HCT116 (cell line): ENCODE measurements around the gene CRMP1. TPM values are rescaled to one million over a fixed set of nuclear protein-coding genes. Genes with fewer than 3 reads are reported as not detected.

Experiments used
- ATAC-seq: fragments of 200-7000 bp; cut with Tn5 transposase; 2 replicates; pipeline ENCODE4 v1.9.1; 2020; ENCODE audit warnings: mild to moderate bottlenecking, moderate library complexity
- BruUV-seq: library from RNA; stranded (reverse); fragments of 400-500 nt; replicated peaks from 2 replicates; lab custom pipeline; 2021; lab: Mats Ljungman, UMichigan
- CTCF ChIA-PET: fragments of 300-600 bp; sonication (Branson Sonifier 250); formaldehyde crosslinking; loops from one replicate; lab custom pipeline; 2021; ENCODE audit warnings: antibody characterized with exemption; lab: Charles Lee
- POLR2A ChIA-PET: fragments of 300-600, 350-600 bp; sonication (Branson Sonifier 250); formaldehyde crosslinking; loops from one replicate; lab custom pipeline; 2021; ENCODE audit warnings: antibody characterized with exemption; lab: Charles Lee
- RAD21 ChIA-PET, 2 experiments: fragments of 300-600 bp; sonication (Branson Sonifier 250); formaldehyde crosslinking; loops; one replicate each; lab custom pipeline; 2023; ENCODE audit warnings: low total read pairs in 2 of 2; ENCODE audit not compliant: uncharacterized antibody in 2 of 2, unreplicated experiment in 2 of 2, low non-redundant PET in 1 of 2; lab: Charles Lee
- DNase-seq: peaks from one replicate; pipeline ENCODE4 v3.0.0-alpha.2; 2010; ENCODE audit warnings: low read depth, low spot score
- H2AFZ ChIP-seq: fragments of 200-600 bp; shearing (Covaris generic), sonication (generic); 2 replicates; pipeline ENCODE4 v1.6.1; 2017; ENCODE audit warnings: low read depth, mixed run types, mixed read lengths, antibody characterized with exemption, low read length; ENCODE audit not compliant: poor library complexity, severe bottlenecking
- H3K27ac ChIP-seq: 2 replicates; pipeline ENCODE4 v1.5.1; 2012; ENCODE audit warnings: low read depth, low read length
- H3K27me3 ChIP-seq: fragments of 200-600 bp; sonication (generic); 2 replicates; pipeline ENCODE4 v1.6.1; 2016; ENCODE audit warnings: mixed run types, low read length, mixed read lengths; ENCODE audit not compliant: insufficient read depth
- H3K36me3 ChIP-seq, 2 experiments: fragments of 200-500 bp in 1 of 2; fragments of 200-600 bp in 1 of 2; sonication (Bioruptor generic) in 1 of 2; sonication (generic) in 1 of 2; 2 replicates each; pipeline versions ENCODE4 v1.5.1 to v1.6.1; 2014 to 2016; ENCODE audit warnings: low read length in 2 of 2, inconsistent platforms in 1 of 2, mixed read lengths in 1 of 2, mixed run types in 1 of 2; ENCODE audit not compliant: insufficient read depth in 2 of 2, control insufficient read depth in 1 of 2
- H3K4me1 ChIP-seq, 2 experiments: fragments of 200-600 bp in 1 of 2; sonication (generic) in 1 of 2; 2 replicates each; pipeline versions ENCODE4 v1.5.1 to v1.6.1; 2012 to 2017; ENCODE audit warnings: low read length in 2 of 2, inconsistent platforms in 1 of 2, mild to moderate bottlenecking in 1 of 2, mixed read lengths in 1 of 2, mixed run types in 1 of 2, moderate library complexity in 1 of 2; ENCODE audit not compliant: insufficient read depth in 2 of 2, control insufficient read depth in 1 of 2
- H3K4me2 ChIP-seq: fragments of 200-600 bp; sonication (generic); 2 replicates; pipeline ENCODE4 v1.6.1; 2017; ENCODE audit warnings: mixed run types, low read length, mixed read lengths
- H3K4me3 ChIP-seq, 2 experiments: fragments of 200-600 bp in 1 of 2; sonication (generic) in 1 of 2; replicated peaks in 1 of 2; 2 replicates each; pipeline ENCODE4 v1.5.1; 2011 to 2016; ENCODE audit warnings: low read length in 2 of 2, control low read depth in 1 of 2, low read depth in 1 of 2, mild to moderate bottlenecking in 1 of 2, mixed read lengths in 1 of 2, mixed run types in 1 of 2
- H3K79me2 ChIP-seq: fragments of 200-600 bp; sonication (generic); 2 replicates; pipeline ENCODE4 v1.6.1; 2017; ENCODE audit warnings: mild to moderate bottlenecking, mixed run types, low read length, moderate library complexity, mixed read lengths; ENCODE audit not compliant: insufficient read depth
- H3K9ac ChIP-seq: fragments of 200-600 bp; sonication (generic); 2 replicates; pipeline ENCODE4 v1.6.1; 2016; ENCODE audit warnings: low read length, mixed read lengths
- H3K9me2 ChIP-seq: fragments of 200-600 bp; sonication (generic), shearing (Covaris generic); 2 replicates; pipeline ENCODE4 v1.6.1; 2017; ENCODE audit warnings: mixed run types, mild to moderate bottlenecking, moderate library complexity; ENCODE audit not compliant: insufficient read depth
- H3K9me3 ChIP-seq, 2 experiments: fragments of 200-500 bp in 1 of 2; fragments of 200-600 bp in 1 of 2; sonication (Bioruptor generic) in 1 of 2; sonication (generic) in 1 of 2; 2 replicates each; pipeline ENCODE4 v1.6.1; 2014 to 2017; ENCODE audit warnings: low read length in 2 of 2, mixed read lengths in 2 of 2, inconsistent platforms in 1 of 2, low read depth in 1 of 2, mild to moderate bottlenecking in 1 of 2, mixed run types in 1 of 2, moderate library complexity in 1 of 2; ENCODE audit not compliant: control insufficient read depth in 1 of 2, insufficient read depth in 1 of 2
- H4K20me1 ChIP-seq: fragments of 200-600 bp; sonication (generic), shearing (Covaris generic); 2 replicates; pipeline ENCODE4 v1.6.1; 2017; ENCODE audit warnings: mixed run types, mild to moderate bottlenecking, moderate library complexity; ENCODE audit not compliant: insufficient read depth
- ATF3 ChIP-seq: IDR thresholded peaks from 2 replicates; pipeline ENCODE4 v1.6.1; 2012
- EZH2phosphoT487 ChIP-seq: fragments of 200-600 bp; IDR thresholded peaks from 2 replicates; pipeline ENCODE4 v1.6.1; 2018; ENCODE audit warnings: antibody characterized with exemption, borderline replicate concordance
- POLR2AphosphoS5 ChIP-seq: IDR thresholded peaks from 2 replicates; pipeline ENCODE4 v1.6.1; 2011; ENCODE audit warnings: mild to moderate bottlenecking, low read depth, low read length, moderate library complexity
- SIN3A ChIP-seq: IDR thresholded peaks from 2 replicates; pipeline ENCODE4 v1.6.1; 2012; ENCODE audit warnings: low read depth
- SRF ChIP-seq: IDR thresholded peaks from 2 replicates; pipeline ENCODE4 v1.6.1; 2012; ENCODE audit warnings: low read depth
- YY1 ChIP-seq: IDR thresholded peaks from 2 replicates; pipeline ENCODE4 v1.6.1; 2011; ENCODE audit warnings: low read length, low read depth, moderate library complexity, mild to moderate bottlenecking; ENCODE audit not compliant: insufficient replicate concordance; ENCODE audit errors: extremely low read depth
- ZBTB33 ChIP-seq: IDR thresholded peaks from 2 replicates; pipeline ENCODE4 v1.6.1; 2011; ENCODE audit warnings: mild to moderate bottlenecking, low read length, moderate library complexity; ENCODE audit not compliant: insufficient replicate concordance; ENCODE audit errors: extremely low read depth
- ZNF274 ChIP-seq: fragments of 200-500 bp; sonication (Bioruptor generic); IDR thresholded peaks from 2 replicates; pipeline ENCODE4 v1.6.1; 2014; ENCODE audit warnings: mild to moderate bottlenecking, low read depth, low read length, inconsistent platforms
- intact Hi-C: fragments of 100-400 bp; cut with micrococcal nuclease; formaldehyde crosslinking; loops from 2 replicates; pipeline ENCODE4 v1.10.0; 2022
- total RNA-seq: library from RNA; stranded (reverse); gene quantifications from one replicate; pipeline ENCODE4 v1.2.1, GENCODE V29; 2021; ENCODE audit not compliant: unreplicated experiment
- TF ChIP-seq, protein P1 (sequence below): IDR thresholded peaks from 2 replicates; pipeline ENCODE4 v1.6.1; 2012

The CRMP1 gene
- total RNA-seq, 1 experiment from 2014 or later: not detected

DNA sequence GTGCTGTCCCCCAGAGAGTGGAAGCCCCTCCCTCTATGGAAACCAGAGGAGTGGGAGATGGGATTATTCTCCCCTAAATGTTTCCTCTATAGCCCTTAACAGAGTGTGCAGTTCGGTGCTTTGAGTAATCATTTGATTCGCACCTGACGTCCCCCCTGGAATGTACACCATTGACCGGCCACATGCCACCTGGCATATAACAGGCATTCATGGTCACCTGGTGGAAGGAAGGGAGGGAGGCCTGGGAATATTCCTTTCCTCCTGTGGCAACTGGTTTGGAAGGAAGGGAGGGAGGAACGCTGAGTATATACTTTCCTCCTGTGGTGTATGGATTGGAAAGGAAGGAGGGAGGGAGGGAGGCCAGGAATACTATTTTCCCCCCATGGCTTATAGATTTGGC, 77.2 kb downstream of the CRMP1 start:
- DNase-seq: no peak
- H3K4me1 ChIP-seq: no peaks in the 10 kb centered on the region
- BruUV-seq: no TSS peak
- H3K9me3 ChIP-seq: no peaks in the 10 kb centered on the region
- POLR2A ChIA-PET: no interaction called here
- intact Hi-C loops: loop anchor here (10.0 kb wide), 1 partner anchor 1561 kb away; no protein-coding TSS in a partner anchor
- no peak overlapping the region for H3K4me2 ChIP-seq
- TF ChIP-seq ATF3 (no peak), POLR2AphosphoS5 (no peak), YY1 (no peak), ZBTB33 (no peak), ZNF274 (no peak), SIN3A (no peak), EZH2phosphoT487 (no peak), SRF (no peak)
- TF ChIP-seq, protein P1, sequence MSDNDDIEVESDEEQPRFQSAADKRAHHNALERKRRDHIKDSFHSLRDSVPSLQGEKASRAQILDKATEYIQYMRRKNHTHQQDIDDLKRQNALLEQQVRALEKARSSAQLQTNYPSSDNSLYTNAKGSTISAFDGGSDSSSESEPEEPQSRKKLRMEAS: no peak
- TF ChIP-seq, all 23 proteins: peak for 0
- H3K27ac ChIP-seq: no peak overlapping the region
- RAD21 ChIA-PET: no interaction called here
- no peak overlapping the region for H3K4me3 ChIP-seq
- H4K20me1 ChIP-seq: no peaks in the 10 kb centered on the region
- H3K9me2 ChIP-seq: no peaks in the 10 kb centered on the region
- CTCF ChIA-PET: no interaction called here
- H3K27me3 ChIP-seq: peaks cover 5% of the 10 kb centered on the region; the same call in 1 of the 2 replicates
- no peak overlapping the region for H2AFZ ChIP-seq
- H3K9ac ChIP-seq: no peak overlapping the region
- no peaks in the 10 kb centered on the region for H3K79me2 ChIP-seq
- no peaks in the 10 kb centered on the region for H3K36me3 ChIP-seq
- no peak for ATAC-seq
